Neural cell (in vitro differentiated cells): Measurements from ENCODE around the gene ZSWIM8. TPM values are rescaled to one million over a fixed set of nuclear protein-coding genes. Genes with fewer than 3 reads are reported as not detected.

Experiments used
- H2AFZ ChIP-seq: fragments of 200-600, 300-800 bp; sonication (generic), shearing (Covaris generic); 2 replicates; pipeline ENCODE4 v1.6.0; 2014; ENCODE audit warnings: low read depth, mild to moderate bottlenecking, antibody characterized with exemption, low read length, moderate library complexity
- H3F3A ChIP-seq: fragments of 200-600 bp; shearing (Covaris generic); 2 replicates; pipeline ENCODE4 v1.6.1; 2016; ENCODE audit warnings: mild to moderate bottlenecking, moderate library complexity, mixed read lengths, antibody characterized with exemption, low read length; ENCODE audit not compliant: insufficient read depth, poor library complexity, severe bottlenecking
- H3K27ac ChIP-seq: fragments of 200-600, 300-800 bp; sonication (generic), shearing (Covaris generic); 2 replicates; pipeline ENCODE4 v1.5.1; 2014; ENCODE audit warnings: mild to moderate bottlenecking, low read length, moderate library complexity
- H3K27me3 ChIP-seq: fragments of 300-800, 200-600 bp; sonication (generic), shearing (Covaris generic); 2 replicates; pipeline ENCODE4 v1.6.0; 2014; ENCODE audit warnings: mild to moderate bottlenecking, low read depth, low read length, moderate library complexity; ENCODE audit not compliant: insufficient read depth
- H3K36me3 ChIP-seq: fragments of 300-800, 200-600 bp; sonication (generic), shearing (Covaris generic); 2 replicates; pipeline ENCODE4 v1.5.1; 2014; ENCODE audit warnings: mild to moderate bottlenecking, antibody characterized with exemption, low read length, moderate library complexity; ENCODE audit not compliant: insufficient read depth
- H3K4me2 ChIP-seq: fragments of 300-800, 200-600 bp; sonication (generic), shearing (Covaris generic); 2 replicates; pipeline ENCODE4 v1.6.0; 2014; ENCODE audit warnings: mild to moderate bottlenecking, low read length
- H3K4me3 ChIP-seq: fragments of 300-800, 200-600 bp; sonication (generic), shearing (Covaris generic); 2 replicates; pipeline ENCODE4 v1.5.1; 2014; ENCODE audit warnings: mild to moderate bottlenecking, low read length, moderate library complexity
- H3K79me2 ChIP-seq: fragments of 200-600 bp; shearing (Covaris generic); replicated peaks from 2 replicates; pipeline ENCODE4 v1.6.0; 2014; ENCODE audit warnings: mild to moderate bottlenecking, low read length, moderate library complexity; ENCODE audit not compliant: insufficient read depth
- H3K9ac ChIP-seq: fragments of 300-800, 200-600 bp; sonication (generic), shearing (Covaris generic); 2 replicates; pipeline ENCODE4 v1.6.1; 2016; ENCODE audit warnings: mild to moderate bottlenecking, low read length, mixed read lengths
- H3K9me2 ChIP-seq: fragments of 200-600 bp; shearing (Covaris generic); 2 replicates; pipeline ENCODE4 v1.6.1; 2016; ENCODE audit warnings: mild to moderate bottlenecking, low read length, mixed read lengths; ENCODE audit not compliant: insufficient read depth
- H3K9me3 ChIP-seq: fragments of 200-600, 300-800 bp; sonication (generic), shearing (Covaris generic); 2 replicates; pipeline ENCODE4 v1.6.1; 2016; ENCODE audit warnings: mild to moderate bottlenecking, mixed run types, low read length, moderate library complexity, mixed read lengths
- H4K20me1 ChIP-seq: fragments of 200-600 bp; shearing (Covaris generic); 2 replicates; pipeline ENCODE4 v1.6.1; 2016; ENCODE audit warnings: mild to moderate bottlenecking, mixed run types; ENCODE audit not compliant: insufficient read depth
- CTCF ChIP-seq: fragments of 450-650 bp; IDR thresholded peaks from 2 replicates; pipeline ENCODE4 v1.5.1; 2014; ENCODE audit warnings: antibody characterized with exemption, mild to moderate bottlenecking, moderate library complexity; ENCODE audit not compliant: poor library complexity, severe bottlenecking
- EP300 ChIP-seq: fragments of 450-650 bp; conservative IDR thresholded peaks from 2 replicates; pipeline ENCODE4 v1.6.1; 2014; ENCODE audit warnings: antibody characterized with exemption, mild to moderate bottlenecking, moderate library complexity; ENCODE audit not compliant: poor library complexity, severe bottlenecking
- EZH2 ChIP-seq: fragments of 200-600, 300-800 bp; shearing (Covaris generic), sonication (generic); IDR thresholded peaks from 2 replicates; pipeline ENCODE4 v1.6.1; 2014; ENCODE audit warnings: antibody characterized with exemption, low read length, borderline replicate concordance, mild to moderate bottlenecking; ENCODE audit not compliant: insufficient read depth, poor library complexity, severe bottlenecking
- MXI1 ChIP-seq: fragments of 450-650 bp; conservative IDR thresholded peaks from 2 replicates; pipeline ENCODE4 v1.6.1; 2014; ENCODE audit warnings: antibody characterized with exemption, mild to moderate bottlenecking; ENCODE audit not compliant: poor library complexity, severe bottlenecking
- POLR2AphosphoS5 ChIP-seq: IDR thresholded peaks from 2 replicates; pipeline ENCODE4 v1.6.1; 2012
- RAD21 ChIP-seq: fragments of 450-650 bp; conservative IDR thresholded peaks from 2 replicates; pipeline ENCODE4 v1.6.1; 2014; ENCODE audit warnings: antibody characterized with exemption, mild to moderate bottlenecking, moderate library complexity
- REST ChIP-seq: IDR thresholded peaks from 2 replicates; pipeline ENCODE4 v1.6.1; 2012; ENCODE audit warnings: borderline replicate concordance
- SMC3 ChIP-seq: fragments of 450-650 bp; conservative IDR thresholded peaks from 2 replicates; pipeline ENCODE4 v1.6.1; 2014; ENCODE audit warnings: antibody characterized with exemption, mild to moderate bottlenecking, moderate library complexity; ENCODE audit not compliant: poor library complexity
- TAF1 ChIP-seq: IDR thresholded peaks from 2 replicates; pipeline ENCODE4 v1.6.1; 2012; ENCODE audit warnings: low read depth
- polyA plus RNA-seq: library from polyadenylated mRNA; depleted of rRNA; stranded (reverse); fragments of >200 nt; gene quantifications from 2 replicates; pipeline ENCODE4 v1.2.3, GENCODE V29; 2014

ZSWIM8 gene
- polyA plus RNA-seq, 1 donor from 2014 or later = 69.1 TPM

GRCh38 chr10:73819513-73820093, 34.2 kb downstream of the ZSWIM8 start:
- no peak for TF ChIP-seq REST
- TF ChIP-seq SMC3 = no peak
- no peak for TF ChIP-seq POLR2AphosphoS5
- TF ChIP-seq TAF1 = no peak
- TF ChIP-seq CTCF = no peak
- TF ChIP-seq EZH2 = no peak
- no peak for TF ChIP-seq RAD21
- no peak for TF ChIP-seq EP300
- TF ChIP-seq MXI1 = no peak

GRCh38 chr10:73823391-73823790, 38.0 kb downstream of the ZSWIM8 start:
- H3F3A ChIP-seq = no peaks in the 10 kb centered on the region
- H3K27me3 ChIP-seq = no peaks in the 10 kb centered on the region
- no peaks in the 10 kb centered on the region for H4K20me1 ChIP-seq
- H3K27ac ChIP-seq = no peak overlapping the region
- no peaks in the 10 kb centered on the region for H3K36me3 ChIP-seq
- TF ChIP-seq CTCF = no peak
- no peak for TF ChIP-seq TAF1
- no peak for TF ChIP-seq EP300
- TF ChIP-seq SMC3 = no peak
- no peak for TF ChIP-seq POLR2AphosphoS5
- H3K4me2 ChIP-seq = no peak overlapping the region
- H3K79me2 ChIP-seq = no peaks in the 10 kb centered on the region
- no peak overlapping the region for H3K4me3 ChIP-seq
- H3K9me3 ChIP-seq = no peaks in the 10 kb centered on the region
- no peaks in the 10 kb centered on the region for H3K9me2 ChIP-seq
- no peak overlapping the region for H2AFZ ChIP-seq
- H3K9ac ChIP-seq = no peak overlapping the region

More at GRCh38 chr10:73819513-73820093, 34.2 kb downstream of the ZSWIM8 start:
- no peaks in the 10 kb centered on the region for H4K20me1 ChIP-seq
- no peaks in the 10 kb centered on the region for H3K9me3 ChIP-seq
- no peak overlapping the region for H3K9ac ChIP-seq
- no peaks in the 10 kb centered on the region for H3K27me3 ChIP-seq
- no peak overlapping the region for H3K4me3 ChIP-seq
- no peak overlapping the region for H3K27ac ChIP-seq
- H2AFZ ChIP-seq = no peak overlapping the region
- no peaks in the 10 kb centered on the region for H3K9me2 ChIP-seq
- H3F3A ChIP-seq = no peaks in the 10 kb centered on the region
- no peaks in the 10 kb centered on the region for H3K79me2 ChIP-seq
- H3K36me3 ChIP-seq = no peaks in the 10 kb centered on the region
- H3K4me2 ChIP-seq = no peak overlapping the region
